ENCODE data around the gene ANKRD13A.

- TF ChIP-seq POLR2A (IDR thresholded peaks at IDR 0.05) (no peak), CTCF (IDR thresholded peaks at IDR 0.05) (no peak)
These were observed 9.8 kb upstream of the ANKRD13A start for GRCh38 chr12:109989380-109989779.

Measured in sigmoid colon (tissue), 3 donors.